ENCODE data around the gene CRYBG1.
"Not testable (repeated sequence)": the region's sequence is repeated elsewhere in the genome, so short reads cannot be mapped to it uniquely, and the experiment has no call there.

Gene CRYBG1

GRCh38 chr6:106530026-106530425 is 169.5 kb downstream of the CRYBG1 start:
- DNase-seq = no peak

GRCh38 chr6:106530502-106530901 is 170.0 kb downstream of the CRYBG1 start:
- no peak for DNase-seq

GRCh38 chr6:106533054-106533453 is 172.5 kb downstream of the CRYBG1 start:
- no peak for DNase-seq

- no peak for DNase-seq
Observed at GRCh38 chr6:106534004-106534403, 173.5 kb downstream of the CRYBG1 start.

GRCh38 chr6:106534564-106534982 is 174.1 kb downstream of the CRYBG1 start:
- DNase-seq = peak; percentile 44 to 54

- no peak for DNase-seq
Observed at GRCh38 chr6:106535012-106535411, 174.5 kb downstream of the CRYBG1 start.

- no peak for DNase-seq
Observed at GRCh38 chr6:106536357-106536756, 175.8 kb downstream of the CRYBG1 start.

GRCh38 chr6:106536851-106537250 is 176.3 kb downstream of the CRYBG1 start:
- DNase-seq = no peak

GRCh38 chr6:106537662-106538061 is 177.1 kb downstream of the CRYBG1 start:
- no peak for DNase-seq

GRCh38 chr6:106538145-106538544 is 177.6 kb downstream of the CRYBG1 start:
- no peak for DNase-seq

- DNase-seq = no peak
Observed at GRCh38 chr6:106539936-106540335, 179.4 kb downstream of the CRYBG1 start.

GRCh38 chr6:106540432-106540831 is 179.9 kb downstream of the CRYBG1 start:
- no peak for DNase-seq

- DNase-seq = no peak
Observed at GRCh38 chr6:106540907-106541306, 180.4 kb downstream of the CRYBG1 start.

- DNase-seq = no peak
Observed at GRCh38 chr6:106546261-106546690, 185.8 kb downstream of the CRYBG1 start.

- DNase-seq = no peak
Observed at GRCh38 chr6:106546691-106547414, 186.3 kb downstream of the CRYBG1 start.

GRCh38 chr6:106547601-106548453 is 187.3 kb downstream of the CRYBG1 start:
- peak in 1 of 2 experiments; percentile 10 for DNase-seq

- not testable (repeated sequence) for DNase-seq
Observed at GRCh38 chr6:106548926-106549455, 188.5 kb downstream of the CRYBG1 start.

- no peak for DNase-seq
Observed at GRCh38 chr6:106549521-106549920, 189.0 kb downstream of the CRYBG1 start.

GRCh38 chr6:106551155-106551554 is 190.6 kb downstream of the CRYBG1 start:
- DNase-seq = no peak

GRCh38 chr6:106553440-106553839 is 192.9 kb downstream of the CRYBG1 start:
- peak in 1 of 2 experiments; percentile 15 for DNase-seq

GRCh38 chr6:106555767-106556166 is 195.2 kb downstream of the CRYBG1 start:
- DNase-seq = no peak

GRCh38 chr6:106556368-106556960 is 195.9 kb downstream of the CRYBG1 start:
- DNase-seq = no peak

GRCh38 chr6:106557837-106558236 is 197.3 kb downstream of the CRYBG1 start:
- DNase-seq = no peak

All from stimulated activated CD4-positive, alpha-beta T cell treated with anti-CD3 and anti-CD28 coated beads, Interleukin-4, amount 100 ng/mL, for 4 hours (primary cell).